ENCODE results near the gene FHOD3. TPM values are rescaled to one million over a fixed set of nuclear protein-coding genes. Genes with fewer than 3 reads are reported as not detected.

Gene FHOD3
- total and polyA plus RNA-seq, 9 of the 15 experiments (the other 6 are each of a cell fraction or from before 2014, with no cell fraction given), result 0.11 TPM; not detected in 8

- TF ChIP-seq ZNF507 (tag; conservative IDR thresholded peaks at IDR 0.05), result no peak
- TF ChIP-seq ZZZ3 (IDR thresholded peaks at IDR 0.05), result no peak
- no peak for TF ChIP-seq HDAC3 (IDR thresholded peaks at IDR 0.05; ENCODE audit: borderline replicate concordance, partially characterized antibody)
- TF ChIP-seq HMGXB4 (CRISPR knock-in tag; IDR thresholded peaks at IDR 0.05), result no peak
- no peak for TF ChIP-seq CGGBP1 (CRISPR knock-in tag; IDR thresholded peaks at IDR 0.05)
- TF ChIP-seq ZNF518B (CRISPR knock-in tag; IDR thresholded peaks at IDR 0.05), result no peak
- no peak for TF ChIP-seq STAT5B (CRISPR knock-in tag; IDR thresholded peaks at IDR 0.05)
- no peak for TF ChIP-seq NBN (IDR thresholded peaks at IDR 0.05; ENCODE audit: low read depth)
- TF ChIP-seq RBM15 (IDR thresholded peaks at IDR 0.05; ENCODE audit: insufficient read depth, low read length), result no peak
- TF ChIP-seq SP2 (IDR thresholded peaks at IDR 0.05; ENCODE audit: extremely low read depth, low read depth, low read length, poor library complexity, severe bottlenecking), result no peak
- TF ChIP-seq ZNF124 (CRISPR knock-in tag; IDR thresholded peaks at IDR 0.05), result no peak
- TF ChIP-seq XRCC3 (IDR thresholded peaks at IDR 0.05), result no peak
- TF ChIP-seq TAF15 (IDR thresholded peaks at IDR 0.05; ENCODE audit: low read depth, low read length), result no peak
- no peak for TF ChIP-seq E2F4 (CRISPR knock-in tag; IDR thresholded peaks at IDR 0.05; ENCODE audit: low read depth)
- TF ChIP-seq TCF7 (IDR thresholded peaks at IDR 0.05; ENCODE audit: borderline replicate concordance), result no peak
- no peak for TF ChIP-seq FOS (IDR thresholded peaks at IDR 0.05; ENCODE audit: extremely low read depth, insufficient read length)
- TF ChIP-seq ZC3H8 (IDR thresholded peaks at IDR 0.05), result no peak
- TF ChIP-seq RBM34 (IDR thresholded peaks at IDR 0.05; ENCODE audit: borderline replicate concordance, insufficient read depth, low read length), result no peak
- Histone ChIP-seq H2AFZ (ENCODE audit: low read depth, low read length) (no peak overlapping the region), H3K79me2 (ENCODE audit: control insufficient read depth, insufficient read depth, low read length) (no peaks in the 10 kb centered on the region), H3K9me1 (ENCODE audit: control insufficient read depth, insufficient read depth, low read length) (no peaks in the 10 kb centered on the region), H3K27me3 (ENCODE audit: control insufficient read depth in 2 of 2, insufficient read depth in 2 of 2, low read length in 2 of 2) (no peaks in the 10 kb centered on the region), H3K27ac (ENCODE audit: extremely low read depth, low read depth, low read length) (no peak overlapping the region), H3K9me3 (replicated peaks; ENCODE audit: control insufficient read depth, insufficient read depth, low read depth, low read length) (no peaks in the 10 kb centered on the region), H4K20me1 (replicated peaks; ENCODE audit: control insufficient read depth, insufficient read depth, low read length) (no peaks in the 10 kb centered on the region), H3K4me1 (replicated peaks in 1 of 2; ENCODE audit: control insufficient read depth in 2 of 2, insufficient read depth in 2 of 2, low read length in 2 of 2) (no peaks in the 10 kb centered on the region), H3K36me3 (ENCODE audit: control insufficient read depth, insufficient read depth, low read length) (peaks cover 25% of the 10 kb centered on the region; the same call in 2 of the 3 replicates), H3K9ac (ENCODE audit: insufficient read depth in 1 of 2, low read depth in 2 of 2, low read length in 2 of 2) (no peak overlapping the region), H3K4me2 (ENCODE audit: insufficient read depth, low read length) (no peak overlapping the region), H3K4me3 (no peak overlapping the region)
- BruUV-seq (replicated peaks), result no TSS peak
- ChIA-PET CTCF (ENCODE audit: low intra/inter-chr PET ratio) (no interaction called here), POLR2A (interaction anchor here (0.9 kb wide), 1 partner anchor 16 kb away, joined by 4 read pairs; no protein-coding TSS in a partner anchor)
- intact Hi-C loops (cut with micrococcal nuclease), result no loop called here
- in situ Hi-C loops (cut with MboI), result no loop called here
- no peak for DNase-seq (ENCODE audit: extremely low read depth in 1 of 4, low spot score in 3 of 4)
- no peak for ATAC-seq
- WGBS (ENCODE audit: insufficient coverage, low coverage, missing lambda C conversion rate), result 85% methylated on average over 9 of the region's 9 CpGs
- FAIRE-seq, result no peak
These were observed 485.2 kb downstream of the FHOD3 start for GRCh38 chr18:36782710-36783109.

Measured in K562 (cell line).